C4-2B (cell line): ENCODE results near the gene UGT2A3.

ENCODE experiments used
- CTCF ChIP-seq: fragments of 450-650 bp; conservative IDR thresholded peaks from 2 replicates; pipeline ENCODE4 v1.5.1; 2017; ENCODE audit warnings: mild to moderate bottlenecking
- ZFX ChIP-seq: fragments of 450-650 bp; IDR thresholded peaks from 2 replicates; pipeline ENCODE4 v1.6.1; 2017

GRCh38 chr4:68995292-68995691 lies 43.7 kb upstream of the UGT2A3 start:
- TF ChIP-seq CTCF: no peak
- no peak for TF ChIP-seq ZFX
